GM12891 (cell line): ENCODE results near the gene KRT16.

Experiments used
- POLR2A ChIP-seq: IDR thresholded peaks from 2 replicates; pipeline ENCODE4 v1.6.1; 2011; ENCODE audit warnings: low read depth, low read length, control low read depth
- POLR2AphosphoS5 ChIP-seq: IDR thresholded peaks from 2 replicates; pipeline ENCODE4 v1.6.1; 2011; ENCODE audit warnings: low read depth, low read length, control low read depth
- SPI1 ChIP-seq: IDR thresholded peaks from 2 replicates; pipeline ENCODE4 v1.6.1; 2011; ENCODE audit warnings: low read depth, low read length, control low read depth
- TAF1 ChIP-seq: IDR thresholded peaks from 2 replicates; pipeline ENCODE4 v1.6.1; 2011; ENCODE audit warnings: low read depth, low read length, control low read depth

DNA sequence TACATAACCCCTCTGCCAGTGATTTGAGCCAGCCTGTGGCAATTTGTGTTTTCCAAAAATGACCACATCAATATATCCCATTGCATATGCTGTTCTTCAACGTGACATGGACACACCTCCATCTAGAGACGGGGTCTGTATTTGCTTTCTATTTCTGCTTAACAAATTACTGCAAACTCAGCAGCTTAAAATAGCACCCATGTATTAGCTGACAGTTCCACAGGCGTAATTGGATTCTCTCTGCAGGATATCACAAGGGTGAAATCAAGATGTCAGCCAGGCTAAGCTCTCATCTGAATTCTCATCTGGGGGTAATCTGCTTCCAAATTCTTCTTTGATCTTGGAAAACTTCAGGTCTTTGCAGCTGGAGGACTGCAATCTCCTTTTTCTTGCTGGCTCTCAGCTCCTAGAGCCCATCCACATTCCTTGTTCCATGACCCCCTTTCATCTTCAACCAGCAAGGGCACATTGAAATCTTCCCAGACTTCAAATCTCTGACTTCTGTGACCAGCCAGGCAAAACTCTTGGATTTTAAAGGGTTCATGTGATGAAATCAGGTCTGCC, 48.9 kb downstream of the KRT16 start:
- TF ChIP-seq POLR2A (no peak), POLR2AphosphoS5 (no peak), TAF1 (no peak), SPI1 (no peak)
